SW480 (cell line): Measurements from ENCODE around the gene IL11RA.
"Not testable (repeated sequence)": the region's sequence is repeated elsewhere in the genome, so short reads cannot be mapped to it uniquely, and the experiment has no call there.

ENCODE experiments used
- DNase-seq: peaks from one replicate; pipeline ENCODE4 v3.0.0-alpha.2; 2016; ENCODE audit warnings: low spot score

The IL11RA gene

DNA sequence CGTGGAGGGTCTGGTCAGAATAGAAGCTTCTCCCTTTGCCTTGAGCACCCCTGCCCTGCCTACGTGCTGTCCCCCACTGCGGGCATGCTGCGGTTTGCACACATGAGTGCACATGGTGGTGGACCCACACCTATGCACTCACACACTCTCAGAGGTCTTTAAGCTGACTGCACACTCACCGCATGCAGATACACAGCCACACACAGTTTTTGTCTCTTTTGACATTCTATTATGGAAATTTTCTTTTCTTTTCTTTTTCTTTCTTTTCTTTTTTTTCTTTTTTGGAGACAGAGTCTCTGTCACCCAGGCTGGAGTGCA is 22.5 kb upstream of the IL11RA start:
- DNase-seq = no peak

- no peak for DNase-seq
Measured at GRCh38 chr9:34630402-34631154, 21.4 kb upstream of the IL11RA start.

DNA sequence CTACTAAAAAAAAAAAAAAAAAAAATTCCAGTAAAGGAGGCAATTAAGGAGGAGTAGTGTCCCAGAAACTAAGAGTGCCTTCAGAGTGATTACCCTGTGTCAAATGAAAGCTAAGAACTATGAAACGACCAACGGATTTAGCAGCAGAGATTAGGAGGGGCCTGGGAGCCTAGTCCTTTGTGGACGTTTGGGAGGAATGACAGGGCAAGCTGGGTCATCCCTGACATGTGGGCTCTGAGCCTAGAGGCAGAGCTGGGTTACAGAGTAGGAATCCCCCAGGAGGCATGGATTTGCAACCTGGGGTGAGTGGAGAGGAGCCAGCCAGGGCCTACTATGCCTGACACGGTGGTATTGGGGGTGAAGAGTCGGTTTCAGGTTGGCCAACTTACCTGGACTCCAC is 18.8 kb upstream of the IL11RA start:
- no peak for DNase-seq

GRCh38 chr9:34633851-34634550 is 18.0 kb upstream of the IL11RA start:
- peak; percentile 71 for DNase-seq

- DNase-seq = no peak
Measured at GRCh38 chr9:34634551-34635248, 17.3 kb upstream of the IL11RA start.

- no peak for DNase-seq
Measured at GRCh38 chr9:34635556-34635955, 16.4 kb upstream of the IL11RA start.

DNA sequence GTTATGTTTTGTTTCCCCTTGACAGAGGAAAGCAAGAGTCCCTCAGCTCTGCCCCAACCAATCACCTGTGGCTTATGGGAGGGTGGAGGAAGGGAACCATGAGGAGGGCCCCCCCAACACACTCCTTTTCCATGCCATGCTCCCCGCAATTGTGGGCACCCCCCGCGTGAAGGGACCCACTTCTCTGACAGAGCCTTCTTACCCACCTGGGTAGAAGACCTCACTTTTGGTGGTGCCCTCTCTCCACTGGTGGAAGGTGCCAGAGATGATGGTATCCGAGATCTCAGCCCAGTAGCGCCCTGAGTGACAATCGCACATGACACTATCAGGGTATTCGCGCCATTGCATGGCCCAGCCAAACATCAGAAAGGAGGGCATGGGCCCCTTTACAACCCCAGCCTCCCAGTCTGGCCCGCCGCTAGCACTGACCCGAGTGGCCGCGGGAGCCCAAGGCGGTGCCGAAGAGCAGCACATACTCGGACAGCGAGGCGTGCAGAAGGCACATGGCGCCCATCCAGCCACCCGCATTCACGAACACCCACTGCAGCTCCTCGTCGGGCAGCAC is 15.1 kb upstream of the IL11RA start:
- no peak for DNase-seq

- peak; percentile 88 for DNase-seq
Measured at GRCh38 chr9:34637356-34638137, 14.4 kb upstream of the IL11RA start, which contains the start of gene SIGMAR1. Gene SIGMAR1 (minus strand): TSS chr9:34637787. CDS start chr9:34637697, 90 bp downstream.

DNA sequence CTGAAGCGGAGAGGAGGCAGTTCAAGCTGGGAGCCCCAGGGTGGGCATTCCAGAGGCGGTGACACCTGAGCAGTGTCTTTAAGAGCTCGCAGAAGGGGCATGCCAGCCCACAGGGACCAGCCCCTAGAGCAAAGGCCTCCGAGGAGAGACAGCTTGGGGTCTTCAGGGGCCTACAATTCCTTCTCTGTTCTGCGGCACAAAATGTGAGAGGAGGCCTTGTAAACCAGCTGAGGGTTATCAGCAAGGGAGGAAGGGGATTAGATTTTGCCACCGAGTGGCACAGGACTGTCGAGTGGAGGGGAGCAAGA is 13.9 kb upstream of the IL11RA start:
- no peak for DNase-seq

GRCh38 chr9:34639322-34639721 is 12.7 kb upstream of the IL11RA start:
- not testable (repeated sequence) for DNase-seq

DNA sequence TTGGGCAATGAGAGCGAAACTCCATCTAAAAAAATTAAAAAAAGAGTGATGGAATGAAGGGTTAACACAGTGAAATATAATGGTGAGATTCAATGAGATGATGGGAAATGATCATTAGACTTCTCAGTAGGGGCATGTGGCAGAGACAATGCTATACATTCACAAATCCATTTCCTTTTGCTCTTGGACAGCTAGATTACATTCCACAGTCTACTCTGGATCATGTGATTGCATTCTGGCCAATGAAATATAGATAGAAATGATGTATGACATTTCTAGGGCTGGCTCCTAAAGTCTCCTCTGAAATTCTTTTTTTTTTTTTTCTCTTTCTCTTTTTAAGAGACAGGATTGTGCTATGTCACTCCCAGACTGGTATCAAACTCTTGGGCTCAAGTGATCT is 9.3 kb upstream of the IL11RA start:
- DNase-seq = no peak

DNA sequence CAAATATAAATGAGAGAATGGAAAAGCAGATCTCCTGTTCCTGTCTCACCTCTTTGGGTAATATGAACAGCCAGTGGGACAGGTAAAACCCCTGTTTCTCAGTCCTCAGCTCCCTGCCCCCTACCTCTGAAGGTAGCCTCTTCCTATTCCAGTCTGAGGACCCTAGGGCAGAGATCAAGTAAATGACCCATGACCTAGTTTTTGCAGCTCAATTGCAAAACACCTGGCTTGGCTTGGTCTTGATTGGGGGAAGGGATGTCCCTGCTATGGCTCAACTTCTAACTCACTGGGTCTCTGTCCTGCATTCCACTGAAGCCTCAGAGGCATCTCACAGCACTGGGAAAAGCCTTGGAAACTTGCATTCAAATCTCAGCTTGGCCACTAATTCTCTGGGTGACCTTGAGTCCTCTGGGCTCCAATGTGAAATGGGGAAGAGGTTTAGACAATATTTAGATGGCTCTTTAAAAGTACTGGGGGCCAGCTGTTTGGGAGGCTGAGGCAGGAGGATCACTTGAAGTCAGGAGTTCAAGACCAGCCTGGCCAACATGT is 7.1 kb upstream of the IL11RA start:
- no peak for DNase-seq

DNA sequence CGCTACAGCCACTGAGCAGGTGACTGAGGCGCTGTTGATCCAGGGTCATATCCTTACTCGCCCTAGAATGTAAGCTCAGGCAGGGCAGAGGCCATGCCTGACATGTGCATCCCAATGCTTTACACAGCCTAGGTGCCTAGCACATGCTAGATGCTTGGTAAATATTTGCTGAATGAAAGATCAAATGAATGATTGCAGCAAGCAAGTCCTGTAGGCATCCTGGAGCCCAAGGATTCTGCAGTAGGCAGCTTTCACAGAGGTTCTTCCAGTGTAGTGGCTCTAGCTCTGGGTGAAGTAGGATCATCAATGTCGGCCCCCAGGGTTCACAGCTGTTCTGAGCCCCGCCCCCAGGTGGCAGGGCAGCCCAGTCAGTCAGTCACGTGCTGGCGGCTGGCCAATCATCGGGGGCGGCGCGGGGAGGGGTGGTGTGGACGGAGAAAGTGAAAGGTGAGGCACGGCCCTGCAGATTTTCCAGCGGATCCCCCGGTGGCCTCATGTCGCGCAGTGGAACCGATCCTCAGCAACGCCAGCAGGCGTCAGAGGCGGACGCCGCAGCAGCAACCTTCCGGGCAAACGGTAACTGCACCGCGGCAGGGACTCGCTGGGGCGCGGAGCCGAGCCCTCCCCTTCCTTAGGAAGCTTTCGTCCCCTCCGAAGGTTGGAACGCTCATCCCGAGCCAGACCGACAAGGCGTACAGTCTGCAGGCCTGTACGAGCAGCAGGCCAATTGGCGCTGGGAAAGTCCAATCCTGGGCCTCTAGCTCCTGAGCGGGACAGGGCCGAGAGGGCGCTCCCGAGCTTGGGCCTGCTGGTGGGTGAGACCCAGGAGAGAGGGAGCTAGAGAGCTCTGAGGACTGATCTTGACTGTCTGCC is 5.5 kb upstream of the IL11RA start, which contains the start of gene GALT:
GALT (plus strand) TSS at position 465 of the 873 bp plus-strand sequence; CDS start at position 495, 30 bp downstream.
- peak; percentile 88 for DNase-seq

DNA sequence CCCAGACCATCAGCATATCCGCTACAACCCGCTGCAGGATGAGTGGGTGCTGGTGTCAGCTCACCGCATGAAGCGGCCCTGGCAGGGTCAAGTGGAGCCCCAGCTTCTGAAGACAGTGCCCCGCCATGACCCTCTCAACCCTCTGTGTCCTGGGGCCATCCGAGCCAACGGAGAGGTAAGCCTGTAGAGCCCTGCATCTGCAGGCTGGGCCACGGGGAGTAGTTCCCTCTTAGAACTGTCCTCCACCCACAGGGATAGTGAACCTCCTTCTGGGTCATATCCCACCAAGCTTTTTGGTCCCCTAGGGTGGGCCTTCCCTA is 4.9 kb upstream of the IL11RA start:
- no peak for DNase-seq

GRCh38 chr9:34647651-34648050 is 4.3 kb upstream of the IL11RA start:
- DNase-seq = no peak

DNA sequence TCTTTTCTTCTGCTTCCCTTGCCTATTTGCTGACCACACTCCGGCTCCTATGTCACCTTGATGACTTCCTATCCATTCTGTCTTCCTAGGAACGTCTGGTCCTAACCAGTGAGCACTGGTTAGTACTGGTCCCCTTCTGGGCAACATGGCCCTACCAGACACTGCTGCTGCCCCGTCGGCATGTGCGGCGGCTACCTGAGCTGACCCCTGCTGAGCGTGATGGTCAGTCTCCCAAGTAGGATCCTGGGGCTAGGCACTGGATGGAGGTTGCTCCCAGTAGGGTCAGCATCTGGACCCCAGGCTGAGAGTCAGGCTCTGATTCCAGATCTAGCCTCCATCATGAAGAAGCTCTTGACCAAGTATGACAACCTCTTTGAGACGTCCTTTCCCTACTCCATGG is 3.3 kb upstream of the IL11RA start:
- no peak for DNase-seq

DNA sequence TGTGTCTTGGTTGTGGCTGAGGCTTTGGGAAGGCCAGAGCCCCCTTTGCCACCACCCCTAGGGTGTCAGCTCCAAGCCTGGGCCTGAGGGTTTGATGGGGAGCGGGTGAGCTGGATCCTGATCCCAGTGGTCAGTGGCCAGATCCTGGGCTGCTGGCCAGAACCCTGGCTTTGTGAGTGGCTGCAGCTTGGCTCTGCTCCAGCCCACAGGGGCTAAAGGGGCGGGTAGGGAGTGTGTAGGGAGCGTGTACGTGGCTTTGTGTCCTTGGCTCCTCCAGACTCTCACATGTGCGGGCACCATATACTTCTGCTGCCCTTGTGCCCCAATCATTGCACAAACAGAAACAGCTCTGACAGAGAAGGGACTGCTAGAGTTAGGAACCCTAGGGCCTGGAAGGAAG is 1.2 kb upstream of the IL11RA start:
- no peak for DNase-seq

GRCh38 chr9:34651321-34651720 is 664 bp upstream of the IL11RA start:
- DNase-seq = no peak

- DNase-seq = no peak
Measured at GRCh38 chr9:34652602-34653000, 616 bp downstream of the IL11RA start.

- DNase-seq = no peak
Measured at GRCh38 chr9:34653151-34654072, 1.4 kb downstream of the IL11RA start.
